Endothelial cell of umbilical vein (primary cell): Measurements from ENCODE around the gene UBXN6. TPM values are rescaled to one million over a fixed set of nuclear protein-coding genes. Genes with fewer than 3 reads are reported as not detected.

Experiments used
- BruUV-seq: library from RNA; stranded (reverse); fragments of 400-500 nt; replicated peaks from 2 replicates; lab custom pipeline; 2021; lab: Mats Ljungman, UMichigan
- CTCF ChIA-PET: fragments of 300-600, 350-600 bp; sonication (Branson Sonifier 250); formaldehyde crosslinking; loops from one replicate; lab custom pipeline; 2021; ENCODE audit warnings: antibody characterized with exemption, inconsistent platforms; lab: Charles Lee
- POLR2A ChIA-PET: fragments of 300-600, 350-600 bp; sonication (Branson Sonifier 250); formaldehyde crosslinking; loops from one replicate; lab custom pipeline; 2021; ENCODE audit warnings: antibody characterized with exemption, inconsistent platforms; lab: Charles Lee
- DNase-seq: peaks from one replicate; pipeline ENCODE4 v3.0.0-alpha.2; 2011; ENCODE audit warnings: low read depth, low spot score
- FAIRE-seq: peaks from 2 replicates; lab custom pipeline; 2011; peaks lifted over from hg19 to GRCh38; lab: Jason Lieb, UNC
- H2AFZ ChIP-seq: 2 replicates; pipeline ENCODE4 v1.6.0; 2012; ENCODE audit warnings: low read depth, low read length, control low read depth, inconsistent platforms
- H3K27ac ChIP-seq: 2 replicates; pipeline ENCODE4 v1.5.1; 2011; ENCODE audit warnings: low read depth, mild to moderate bottlenecking, control low read depth, low read length, moderate library complexity; ENCODE audit not compliant: insufficient read depth
- H3K27me3 ChIP-seq, 2 experiments: 2 replicates each; pipeline versions ENCODE4 v1.6.0 to v1.6.1; 2011; ENCODE audit warnings: low read length in 2 of 2, mixed read lengths in 1 of 2; ENCODE audit not compliant: control insufficient read depth in 2 of 2, insufficient read depth in 2 of 2
- H3K36me3 ChIP-seq, 2 experiments: 2 replicates in 1 of 2; 3 replicates in 1 of 2; pipeline ENCODE4 v1.5.1; 2011; ENCODE audit warnings: low read length in 2 of 2, mild to moderate bottlenecking in 1 of 2, moderate library complexity in 1 of 2; ENCODE audit not compliant: control insufficient read depth in 2 of 2, insufficient read depth in 2 of 2; ENCODE audit errors: extremely low read depth in 1 of 2
- H3K4me1 ChIP-seq: 3 replicates; pipeline ENCODE4 v1.5.1; 2011; ENCODE audit warnings: mild to moderate bottlenecking, low read length; ENCODE audit not compliant: control insufficient read depth, insufficient read depth; ENCODE audit errors: extremely low read depth
- H3K4me2 ChIP-seq: 2 replicates; pipeline ENCODE4 v1.6.1; 2011; ENCODE audit warnings: low read length, control low read depth, mixed read lengths; ENCODE audit not compliant: insufficient read depth
- H3K4me3 ChIP-seq, 3 experiments: fragments of 200-600 bp in 1 of 3; sonication (generic), shearing (Covaris generic) in 1 of 3; replicated peaks in 1 of 3; 2 replicates each; pipeline ENCODE4 v1.5.1; 2011 to 2016; ENCODE audit warnings: control low read depth in 3 of 3, low read length in 3 of 3, mild to moderate bottlenecking in 2 of 3, inconsistent platforms in 1 of 3, low read depth in 1 of 3, moderate library complexity in 1 of 3; ENCODE audit not compliant: insufficient read depth in 1 of 3
- H3K79me2 ChIP-seq: 2 replicates; pipeline ENCODE4 v1.6.0; 2012; ENCODE audit warnings: low read length, inconsistent platforms; ENCODE audit not compliant: control insufficient read depth, insufficient read depth
- H3K9ac ChIP-seq: replicated peaks from 2 replicates; pipeline ENCODE3; 2011; ENCODE audit warnings: low read length, control low read depth; ENCODE audit not compliant: insufficient read depth; ENCODE audit errors: extremely low read depth
- H3K9me1 ChIP-seq: replicated peaks from 3 replicates; pipeline ENCODE4 v1.6.0; 2011; ENCODE audit warnings: mild to moderate bottlenecking, low read length; ENCODE audit not compliant: control insufficient read depth, insufficient read depth; ENCODE audit errors: extremely low read depth
- H3K9me3 ChIP-seq: replicated peaks from 2 replicates; pipeline ENCODE4 v1.5.1; 2012; ENCODE audit warnings: low read length, inconsistent platforms; ENCODE audit not compliant: control insufficient read depth, insufficient read depth
- H4K20me1 ChIP-seq: replicated peaks from 2 replicates; pipeline ENCODE3; 2011; ENCODE audit warnings: mild to moderate bottlenecking, low read length; ENCODE audit not compliant: control insufficient read depth, insufficient read depth; ENCODE audit errors: extremely low read depth
- CTCF ChIP-seq, 2 donors: IDR thresholded peaks; 1 replicate in 1 of 2; 2 replicates in 1 of 2; pipeline ENCODE4 v1.5.1; 2011; ENCODE audit warnings: low read length in 2 of 2, mild to moderate bottlenecking in 2 of 2, moderate library complexity in 2 of 2, control low read depth in 1 of 2, inconsistent platforms in 1 of 2, low read depth in 1 of 2; ENCODE audit not compliant: insufficient read depth in 1 of 2; ENCODE audit errors: extremely low read depth in 1 of 2
- EZH2 ChIP-seq: IDR thresholded peaks from 2 replicates; pipeline ENCODE4 v1.6.1; 2012; ENCODE audit warnings: borderline replicate concordance, low read depth, mild to moderate bottlenecking, moderate library complexity, low read length, inconsistent platforms; ENCODE audit not compliant: severe bottlenecking
- FOS ChIP-seq: IDR thresholded peaks from 2 replicates; pipeline ENCODE4 v1.6.1; 2011; ENCODE audit warnings: mild to moderate bottlenecking, low read length, moderate library complexity, borderline replicate concordance; ENCODE audit not compliant: insufficient read depth
- GATA2 ChIP-seq: IDR thresholded peaks from 2 replicates; pipeline ENCODE4 v1.7.0; 2011; ENCODE audit warnings: low read depth, mild to moderate bottlenecking, moderate library complexity, mixed read lengths, low read length; ENCODE audit not compliant: insufficient read length, insufficient read depth
- JUN ChIP-seq: IDR thresholded peaks from 2 replicates; pipeline ENCODE4 v1.6.1; 2011; ENCODE audit warnings: borderline replicate concordance, low read depth; ENCODE audit not compliant: insufficient read length, insufficient read depth
- MAX ChIP-seq: IDR thresholded peaks from 2 replicates; pipeline ENCODE4 v1.6.1; 2011; ENCODE audit not compliant: insufficient read depth, insufficient read length
- POLR2A ChIP-seq: IDR thresholded peaks from 2 replicates; pipeline ENCODE4 v1.6.1; 2012; ENCODE audit warnings: low read depth, mild to moderate bottlenecking, control low read depth, low read length
- POLR2AphosphoS5 ChIP-seq: IDR thresholded peaks from 2 replicates; pipeline ENCODE4 v1.6.1; 2012; ENCODE audit warnings: low read depth, mild to moderate bottlenecking, control low read depth, low read length, moderate library complexity; ENCODE audit not compliant: insufficient read depth
- dilution Hi-C: fragments of 300-500 bp; cut with MboI; formaldehyde crosslinking; loops from one replicate; pipeline ENCODE4 v1.15.0; 2019; ENCODE audit warnings: low sequenced_read_pairs; ENCODE audit not compliant: extremely low pct_ligation_motif_present
- intact Hi-C: fragments of 100-400 bp; cut with micrococcal nuclease; formaldehyde crosslinking; loops from one replicate; pipeline ENCODE4 v1.10.0; 2022
- polyA plus RNA-seq, 4 experiments: library from polyadenylated mRNA; depleted of rRNA in 3 of 4; stranded (reverse) in 3 of 4; unstranded in 1 of 4; fragments of >200 nt; gene quantifications; 2 replicates each; pipeline versions ENCODE4 v1.2.1 to v1.2.3, GENCODE V29; 2011 to 2012; ENCODE audit warnings: missing spikeins in 1 of 4
- total RNA-seq: library from RNA; stranded (reverse); gene quantifications from 2 replicates; pipeline ENCODE4 v1.2.3, GENCODE V29; 2021

The UBXN6 gene
- total and polyA plus RNA-seq, 2 donors (not counting 3 experiments of a cell fraction or from before 2014, with no cell fraction given), result 78.5 to 93.7 TPM

- H3K79me2 ChIP-seq, result no peaks in the 10 kb centered on the region
- no peak overlapping the region for H3K27ac ChIP-seq
- H2AFZ ChIP-seq, result no peak overlapping the region
- no peaks in the 10 kb centered on the region for H3K9me1 ChIP-seq
- POLR2A ChIA-PET, result no interaction called here
- no TSS peak for BruUV-seq
- no peaks in the 10 kb centered on the region for H4K20me1 ChIP-seq
- CTCF ChIA-PET, result interaction anchor here (0.7 to 1.2 kb wide), 2 partner anchors 15 to 227 kb away, joined by 3 to 4 read pairs; no protein-coding TSS in a partner anchor
- FAIRE-seq, result no peak
- H3K36me3 ChIP-seq, result peaks cover 2 to 50% of the 10 kb centered on the region in 2 experiments
- H3K9me3 ChIP-seq, result no peaks in the 10 kb centered on the region
- dilution Hi-C loops (no loop called here), intact Hi-C loops (no loop called here)
- no peaks in the 10 kb centered on the region for H3K4me1 ChIP-seq
- no peak overlapping the region for H3K4me2 ChIP-seq
- TF ChIP-seq MAX, result no peak
- TF ChIP-seq FOS, result no peak
- no peak for TF ChIP-seq CTCF (IDR thresholded peaks at IDR 0.05; ENCODE audit: extremely low read depth in 1 of 2, insufficient read depth in 1 of 2, low read depth in 1 of 2, low read length in 2 of 2)
- TF ChIP-seq POLR2AphosphoS5, result no peak
- TF ChIP-seq GATA2, result no peak
- TF ChIP-seq EZH2, result no peak
- TF ChIP-seq JUN, result no peak
- no peak for TF ChIP-seq POLR2A
- H3K4me3 ChIP-seq, result no peak overlapping the region
- H3K9ac ChIP-seq, result no peak overlapping the region
- no peaks in the 10 kb centered on the region for H3K27me3 ChIP-seq
- DNase-seq, result no peak
These were observed 36.5 kb upstream of the UBXN6 start for GRCh38 chr19:4493929-4494690.
